Activated CD4-positive, alpha-beta T cell treated with anti-CD3 and anti-CD28 coated beads, Interleukin-2, amount 10 ng/mL, durations not matched to agents 7 days and 5 days (primary cell): ENCODE results near the gene NDFIP2. TPM values are rescaled to one million over a fixed set of nuclear protein-coding genes. Genes with fewer than 3 reads are reported as not detected.
"Not testable (repeated sequence)": the region's sequence is repeated elsewhere in the genome, so short reads cannot be mapped to it uniquely, and the experiment has no call there.

Experiments used
- CTCF ChIA-PET: fragments of 350-600 bp; sonication (Branson Sonifier 250); formaldehyde crosslinking; loops from one replicate; lab custom pipeline; 2021; ENCODE audit warnings: antibody characterized with exemption; lab: Charles Lee
- POLR2A ChIA-PET: fragments of 350-600 bp; sonication (Branson Sonifier 250); formaldehyde crosslinking; loops from one replicate; lab custom pipeline; 2021; ENCODE audit warnings: antibody characterized with exemption; lab: Charles Lee
- DNase-seq: peaks from one replicate; pipeline ENCODE4 v3.0.0-alpha.2; 2020
- H3K27ac Mint-ChIP-seq: one replicate; pipeline ENCODE4 v1.8.0; 2021; ENCODE audit warnings: mild to moderate bottlenecking, moderate library complexity, mixed read lengths
- H3K27me3 Mint-ChIP-seq: one replicate; pipeline ENCODE4 v1.8.0; 2021; ENCODE audit warnings: mixed read lengths
- H3K36me3 Mint-ChIP-seq: one replicate; pipeline ENCODE4 v1.8.0; 2021; ENCODE audit warnings: low read depth, mixed read lengths
- H3K4me1 Mint-ChIP-seq: one replicate; pipeline ENCODE4 v1.8.0; 2021; ENCODE audit warnings: mixed read lengths
- H3K4me3 Mint-ChIP-seq: one replicate; pipeline ENCODE4 v1.8.0; 2021; ENCODE audit warnings: mild to moderate bottlenecking, moderate library complexity, mixed read lengths
- H3K9me3 Mint-ChIP-seq: one replicate; pipeline ENCODE4 v1.8.0; 2021; ENCODE audit warnings: mixed read lengths
- total RNA-seq, 2 experiments: library from RNA; stranded (reverse); gene quantifications; one replicate each; pipeline ENCODE4 v1.2.3, GENCODE V29; 2021

The NDFIP2 gene
- total RNA-seq, 2 experiments from 2014 or later: 17.8 to 21.2 TPM

DNA sequence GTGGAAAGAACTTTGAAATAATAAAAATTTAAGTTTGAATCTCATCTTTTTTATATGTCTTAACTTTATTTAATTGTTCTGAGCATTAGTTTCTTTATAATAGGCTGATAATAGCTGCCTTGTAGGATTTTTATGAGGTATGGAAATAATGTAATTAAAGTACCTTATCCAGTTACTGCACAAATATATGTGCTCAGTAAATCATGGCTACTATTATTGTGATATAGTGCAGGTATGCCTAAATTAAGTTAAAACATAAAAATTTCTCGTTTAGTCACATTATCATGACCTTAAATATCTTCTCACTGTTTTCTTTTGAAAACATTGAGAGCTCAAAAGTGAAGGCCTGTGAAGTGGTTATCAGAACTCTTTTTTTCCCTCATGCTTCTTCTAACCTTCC lies 62.9 kb downstream of the NDFIP2 start:
- Mint-ChIP-seq H3K36me3 (no peaks in the 10 kb centered on the region), H3K27me3 (no peaks in the 10 kb centered on the region), H3K27ac (no peak overlapping the region), H3K4me1 (peaks cover 5% of the 10 kb centered on the region), H3K4me3 (no peak overlapping the region), H3K9me3 (no peaks in the 10 kb centered on the region)
- POLR2A ChIA-PET: no interaction called here
- CTCF ChIA-PET: interaction anchor here (1.0 to 2.6 kb wide), 5 partner anchors 16 to 120 kb away, joined by 3 to 23 read pairs (median 4); no protein-coding TSS in a partner anchor
- no peak for DNase-seq

DNA sequence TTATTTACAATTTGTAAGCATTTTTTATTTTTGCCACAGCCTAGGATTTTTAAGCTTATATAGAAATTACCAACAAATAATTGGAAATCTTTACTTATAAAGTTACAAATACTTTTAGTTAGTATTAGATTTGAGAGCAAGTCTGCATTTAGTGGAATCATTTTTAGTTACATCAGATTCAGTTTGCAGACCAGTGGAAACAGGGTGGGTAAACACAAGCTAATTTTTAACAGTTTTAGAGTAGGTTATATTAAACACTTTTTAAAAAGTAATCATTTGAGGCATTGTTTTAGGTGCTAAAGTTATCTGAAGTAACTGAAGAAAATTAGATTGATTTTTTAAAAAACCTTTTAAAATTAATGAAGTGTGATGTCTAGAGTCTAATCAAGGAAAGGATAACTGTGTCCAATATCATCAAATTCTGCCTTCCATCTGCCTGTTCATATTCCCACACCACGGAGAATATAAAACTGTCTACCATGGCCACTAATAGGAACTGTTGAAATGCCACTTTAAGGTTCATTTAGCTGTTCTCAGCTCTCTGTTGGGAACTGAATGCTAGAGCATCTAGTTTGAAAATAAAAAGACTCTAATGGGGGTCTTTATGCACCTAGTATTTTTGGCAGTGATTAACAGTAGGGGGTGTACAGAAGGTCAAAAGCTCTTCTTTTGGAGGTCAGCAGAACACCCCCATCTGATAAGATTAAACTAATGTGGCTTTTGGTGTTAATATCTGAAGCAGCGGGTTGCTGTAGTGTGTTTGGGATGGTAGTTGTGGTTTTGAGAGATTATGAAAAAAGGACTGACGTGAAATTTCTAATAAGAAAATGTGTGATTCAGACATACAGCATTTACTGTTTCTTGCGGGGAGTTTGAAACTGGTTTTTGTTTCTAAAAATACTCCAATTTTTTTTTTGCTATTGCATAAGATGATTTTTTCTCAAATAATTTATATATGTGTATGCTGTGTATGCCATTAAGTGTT lies 66.5 kb downstream of the NDFIP2 start:
- ChIA-PET POLR2A (no interaction called here), CTCF (interaction anchor here (0.6 kb wide), 1 partner anchor 1051 kb away, joined by 3 read pairs; no protein-coding TSS in a partner anchor)
- Mint-ChIP-seq H3K9me3 (no peaks in the 10 kb centered on the region), H3K27me3 (no peaks in the 10 kb centered on the region), H3K4me3 (no peak overlapping the region), H3K4me1 (peaks cover 3% of the 10 kb centered on the region), H3K27ac (no peak overlapping the region), H3K36me3 (no peaks in the 10 kb centered on the region)
- no peak for DNase-seq

DNA sequence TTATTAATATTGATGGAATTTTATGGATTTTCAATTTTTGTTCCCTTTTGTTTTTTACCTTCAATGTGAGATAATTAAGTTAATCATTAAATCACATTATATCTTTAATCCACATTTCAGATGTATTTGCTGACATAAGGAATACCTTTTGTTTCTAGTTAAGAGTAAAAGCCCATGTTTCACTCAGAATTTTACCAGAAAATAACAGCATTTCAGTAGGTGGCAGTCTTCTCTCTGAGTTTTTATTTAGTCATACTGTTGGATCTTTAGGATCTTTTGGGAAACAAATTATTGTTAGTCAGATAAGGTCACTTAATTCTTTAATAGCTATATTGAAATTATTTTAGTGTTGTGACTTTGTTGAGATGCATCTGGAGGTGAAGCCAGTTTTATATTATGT lies 67.9 kb downstream of the NDFIP2 start:
- Mint-ChIP-seq H3K9me3 (no peaks in the 10 kb centered on the region), H3K27ac (no peak overlapping the region), H3K4me3 (no peak overlapping the region), H3K27me3 (no peaks in the 10 kb centered on the region), H3K4me1 (peaks cover 3% of the 10 kb centered on the region), H3K36me3 (no peaks in the 10 kb centered on the region)
- CTCF ChIA-PET: interaction anchor here (1.2 kb wide), 1 partner anchor 124 kb away, joined by 3 read pairs; no protein-coding TSS in a partner anchor
- POLR2A ChIA-PET: no interaction called here
- no peak for DNase-seq

DNA sequence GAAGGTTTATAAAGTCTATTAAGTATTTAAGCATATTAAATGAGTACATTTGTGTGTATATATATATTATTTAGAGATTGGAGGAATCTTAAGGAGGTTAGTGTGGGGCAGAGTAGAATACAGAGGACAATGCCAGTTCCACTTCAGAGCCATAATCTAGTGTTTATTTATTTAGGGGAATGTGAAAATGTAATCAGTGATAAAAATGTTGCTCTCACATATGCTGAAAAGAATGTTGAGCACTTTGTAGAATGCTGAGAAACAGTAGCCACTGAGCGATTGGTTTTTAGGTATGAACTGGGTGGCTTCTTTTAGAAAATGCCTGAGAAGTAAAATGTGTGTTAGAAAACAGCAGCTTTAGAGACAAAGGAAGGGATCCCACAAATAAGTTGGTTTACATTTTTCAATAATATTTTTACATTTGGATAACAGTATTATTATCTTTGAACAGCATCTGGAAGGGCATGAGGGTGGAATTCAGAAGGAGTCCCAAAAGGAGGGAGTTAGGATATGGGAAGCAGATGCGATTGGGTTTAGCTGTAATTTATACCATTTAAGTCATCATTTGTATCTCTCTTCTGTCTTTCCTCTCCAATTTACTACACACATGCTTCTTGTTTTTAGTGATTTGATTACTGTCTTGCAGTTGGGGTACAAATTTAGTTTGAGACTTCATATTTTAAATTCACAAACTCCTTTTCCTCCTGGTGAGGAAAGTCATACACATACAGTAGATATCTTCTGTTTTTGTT lies 68.6 kb downstream of the NDFIP2 start:
- H3K36me3 Mint-ChIP-seq: no peaks in the 10 kb centered on the region
- H3K27me3 Mint-ChIP-seq: no peaks in the 10 kb centered on the region
- CTCF ChIA-PET: interaction anchor here (1.2 kb wide), 1 partner anchor 125 kb away, joined by 3 read pairs; no protein-coding TSS in a partner anchor

DNA sequence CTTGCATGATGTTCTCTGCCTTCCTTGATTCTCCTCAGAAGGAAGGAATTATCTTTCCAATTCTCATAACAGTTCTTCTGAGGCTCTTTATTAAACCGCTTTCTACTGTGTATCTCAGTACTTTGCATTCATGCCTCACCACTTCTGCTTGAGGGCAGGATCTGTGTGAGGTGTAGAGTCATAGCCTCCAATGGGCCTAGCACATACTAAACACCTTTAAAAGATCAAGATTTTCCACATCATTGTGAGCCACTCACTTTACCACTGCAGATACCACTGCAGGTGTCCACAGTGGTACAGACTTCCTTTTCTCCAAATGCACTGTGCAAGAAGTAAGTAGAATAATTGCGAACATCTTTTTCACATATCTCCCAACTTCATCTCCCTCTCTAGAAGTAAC lies 76.7 kb downstream of the NDFIP2 start:
- Mint-ChIP-seq H3K4me1 (no peaks in the 10 kb centered on the region), H3K27me3 (peaks cover 10% of the 10 kb centered on the region), H3K36me3 (peaks cover 13% of the 10 kb centered on the region), H3K9me3 (peaks cover 16% of the 10 kb centered on the region), H3K27ac (no peak overlapping the region), H3K4me3 (no peak overlapping the region)
- DNase-seq: no peak
- POLR2A ChIA-PET: no interaction called here
- CTCF ChIA-PET: no interaction called here

More for the DNA sequence above, 68.6 kb downstream of the NDFIP2 start:
- Mint-ChIP-seq H3K9me3 (no peaks in the 10 kb centered on the region), H3K27ac (no peak overlapping the region), H3K4me1 (peaks cover 3% of the 10 kb centered on the region), H3K4me3 (no peak overlapping the region)
- POLR2A ChIA-PET: no interaction called here
- DNase-seq: no peak

DNA sequence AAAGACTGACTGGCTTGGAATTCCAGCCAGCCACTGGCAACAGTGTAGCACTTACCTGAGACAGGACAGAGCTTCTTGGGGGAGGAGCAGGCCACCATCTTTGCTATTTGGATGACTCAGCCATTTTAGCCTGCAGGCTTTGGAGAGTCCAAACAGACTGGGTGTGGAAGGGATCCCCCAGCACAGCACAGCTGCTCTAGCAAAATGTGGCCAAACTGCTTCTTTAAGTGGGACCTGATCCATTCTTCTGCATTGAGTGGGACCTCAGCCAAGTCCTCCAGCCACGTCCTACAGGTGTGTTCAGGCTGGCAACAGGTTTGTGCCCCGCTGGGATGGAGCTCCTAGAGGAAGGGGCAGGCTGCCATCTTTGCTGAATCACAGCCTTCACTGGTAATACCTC lies 80.0 kb downstream of the NDFIP2 start:
- POLR2A ChIA-PET: no interaction called here

DNA sequence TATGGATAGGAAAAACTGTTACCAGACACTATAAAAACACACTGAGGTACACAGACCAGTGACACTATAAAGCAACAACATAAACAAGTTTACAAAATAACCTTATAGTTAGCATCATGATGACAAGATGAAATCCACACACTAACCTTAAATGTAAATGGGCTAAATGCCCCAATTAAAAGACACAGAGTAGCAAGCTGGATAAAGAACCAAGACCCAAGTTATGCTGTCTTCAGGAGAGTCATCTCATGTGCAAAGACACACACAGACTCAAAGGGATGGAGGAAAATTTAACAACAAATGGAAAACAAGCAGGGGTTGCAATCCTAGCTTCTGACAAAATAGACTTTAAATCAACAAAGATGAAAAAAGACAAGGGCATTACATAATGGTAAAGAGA lies 81.6 kb downstream of the NDFIP2 start:
- ChIA-PET CTCF (no interaction called here), POLR2A (no interaction called here)

More for the DNA sequence above, 80.0 kb downstream of the NDFIP2 start:
- Mint-ChIP-seq H3K27me3 (peaks cover 22% of the 10 kb centered on the region), H3K27ac (no peak overlapping the region), H3K36me3 (peaks cover 13% of the 10 kb centered on the region), H3K4me1 (no peaks in the 10 kb centered on the region), H3K4me3 (no peak overlapping the region), H3K9me3 (peaks cover 21% of the 10 kb centered on the region)
- CTCF ChIA-PET: interaction anchor here (1.5 kb wide), 1 partner anchor 16 kb away, joined by 3 read pairs; no protein-coding TSS in a partner anchor
- no peak for DNase-seq

DNA sequence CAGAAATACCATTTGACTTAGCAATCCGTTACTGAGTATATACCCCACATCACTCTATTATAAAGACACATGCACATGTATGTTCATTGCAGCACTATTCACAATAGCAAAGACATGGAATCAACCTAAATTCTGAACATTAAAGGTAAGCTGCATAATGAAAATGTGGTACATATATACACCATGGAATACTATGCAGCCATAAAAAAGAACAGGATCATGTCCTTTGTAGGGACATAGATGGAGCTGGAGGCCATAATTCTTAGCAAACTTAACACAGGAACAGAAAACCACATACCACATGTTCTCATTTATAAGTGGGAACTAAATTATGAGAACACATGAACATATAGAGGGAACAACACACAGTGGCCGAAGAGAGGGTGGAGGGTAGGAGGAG lies 85.2 kb downstream of the NDFIP2 start:
- Mint-ChIP-seq H3K9me3 (peaks cover 9% of the 10 kb centered on the region), H3K4me3 (no peak overlapping the region), H3K4me1 (no peaks in the 10 kb centered on the region), H3K27ac (no peak overlapping the region), H3K36me3 (no peaks in the 10 kb centered on the region), H3K27me3 (peaks cover 33% of the 10 kb centered on the region)
- CTCF ChIA-PET: no interaction called here
- DNase-seq: no peak
- POLR2A ChIA-PET: no interaction called here

More for the DNA sequence above, 81.6 kb downstream of the NDFIP2 start:
- Mint-ChIP-seq H3K4me3 (no peak overlapping the region), H3K36me3 (peaks cover 11% of the 10 kb centered on the region), H3K4me1 (no peaks in the 10 kb centered on the region), H3K9me3 (peaks cover 21% of the 10 kb centered on the region), H3K27ac (no peak overlapping the region), H3K27me3 (peaks cover 22% of the 10 kb centered on the region)
- no peak for DNase-seq

DNA sequence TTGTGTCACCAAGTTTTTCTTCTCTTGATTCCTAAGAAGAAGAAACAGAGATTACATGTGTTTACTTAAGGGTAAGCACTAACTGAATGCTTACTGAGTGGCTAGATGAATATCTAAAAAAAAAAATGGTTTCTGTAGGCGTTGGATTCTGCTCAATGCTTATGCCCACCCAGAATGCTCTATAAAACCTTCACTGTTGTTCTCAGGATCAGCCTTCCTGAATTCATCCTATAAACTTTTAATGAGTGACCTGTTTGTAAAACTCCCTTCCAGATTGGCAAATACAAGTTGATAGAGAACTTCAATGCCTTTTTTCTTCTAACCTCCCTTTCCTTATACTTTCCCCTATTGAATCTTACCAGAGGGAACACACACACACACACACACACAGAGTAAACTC lies 90.2 kb downstream of the NDFIP2 start:
- Mint-ChIP-seq H3K4me3 (no peak overlapping the region), H3K4me1 (no peaks in the 10 kb centered on the region), H3K36me3 (no peaks in the 10 kb centered on the region), H3K27ac (no peak overlapping the region), H3K9me3 (peaks cover 11% of the 10 kb centered on the region), H3K27me3 (peaks cover 13% of the 10 kb centered on the region)
- DNase-seq: no peak
- CTCF ChIA-PET: interaction anchor here (1.2 kb wide), 1 partner anchor 9 kb away, joined by 3 read pairs; no protein-coding TSS in a partner anchor
- POLR2A ChIA-PET: no interaction called here

DNA sequence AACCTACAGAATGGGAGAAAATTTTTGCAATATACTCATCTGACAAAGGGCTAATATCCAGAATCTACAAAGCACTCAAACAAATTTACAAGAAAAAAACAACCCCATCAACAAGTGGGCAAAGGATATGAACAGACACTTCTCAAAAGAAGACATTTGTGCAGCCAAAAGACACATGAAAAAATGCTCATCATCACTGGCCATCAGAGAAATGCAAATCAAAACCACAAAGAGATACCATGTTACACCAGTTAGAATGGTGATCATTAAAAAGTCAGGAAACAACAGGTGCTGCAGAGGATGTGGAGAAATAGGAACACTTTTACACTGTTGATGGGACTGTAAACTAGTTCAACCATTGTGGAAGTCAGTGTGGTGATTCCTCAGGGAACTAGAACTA lies 92.9 kb downstream of the NDFIP2 start:
- Mint-ChIP-seq H3K9me3 (peaks cover 11% of the 10 kb centered on the region), H3K27me3 (peaks cover 11% of the 10 kb centered on the region)
- POLR2A ChIA-PET, H3K27ac Mint-ChIP-seq, H3K4me3 Mint-ChIP-seq, H3K4me1 Mint-ChIP-seq, DNase-seq, H3K36me3 Mint-ChIP-seq, CTCF ChIA-PET: not testable (repeated sequence)

DNA sequence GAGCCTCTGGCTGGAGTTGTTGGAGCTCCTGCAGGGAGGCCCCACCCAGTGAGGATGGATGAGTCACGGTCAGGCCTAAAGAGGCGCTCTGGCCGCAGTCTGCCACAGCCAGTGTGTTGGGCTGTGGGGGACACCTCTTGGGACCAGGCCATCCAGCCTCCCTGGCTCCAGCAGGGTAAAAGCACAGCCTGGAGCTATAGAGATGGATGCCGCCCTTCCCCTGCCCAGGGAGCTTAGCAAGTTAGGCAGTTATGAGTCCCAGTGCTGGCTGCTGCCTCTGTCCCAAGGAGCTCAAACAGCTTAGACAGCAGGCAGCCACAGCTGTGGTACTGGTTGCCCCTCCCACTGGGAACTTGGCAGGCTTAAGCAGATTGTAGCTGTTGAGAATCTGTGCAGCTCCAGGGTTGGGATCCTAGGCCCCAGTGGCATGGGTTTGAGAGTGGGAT lies 100.9 kb downstream of the NDFIP2 start:
- no peak for DNase-seq
- Mint-ChIP-seq H3K9me3 (no peaks in the 10 kb centered on the region), H3K4me3 (no peak overlapping the region), H3K27ac (no peak overlapping the region), H3K27me3 (peaks cover 5% of the 10 kb centered on the region), H3K36me3 (no peaks in the 10 kb centered on the region), H3K4me1 (no peaks in the 10 kb centered on the region)
- POLR2A ChIA-PET: no interaction called here
- CTCF ChIA-PET: no interaction called here

DNA sequence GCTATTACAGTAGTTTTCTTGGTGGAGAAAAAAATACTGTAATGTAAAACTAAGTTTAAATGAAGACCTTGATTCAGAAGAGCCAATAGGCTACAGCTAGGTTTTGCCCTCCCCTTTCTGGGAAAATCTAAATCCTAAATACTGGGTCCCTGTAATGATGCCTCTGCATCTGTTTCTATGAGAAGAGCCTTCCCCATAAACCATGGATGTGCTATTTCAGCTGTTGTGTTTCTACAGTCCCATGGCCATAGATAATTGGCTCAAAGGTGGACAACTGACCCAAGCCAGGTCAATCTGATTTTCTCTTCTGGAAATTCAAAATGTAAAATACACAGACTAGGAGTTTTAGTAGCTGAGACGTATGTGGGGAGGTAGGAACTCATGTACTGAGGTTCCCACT lies 101.9 kb downstream of the NDFIP2 start:
- ChIA-PET POLR2A (no interaction called here), CTCF (interaction anchor here (1.5 kb wide), 1 partner anchor 11 kb away, joined by 3 read pairs; no protein-coding TSS in a partner anchor)
- no peaks in the 10 kb centered on the region for H3K4me1 Mint-ChIP-seq

More for the DNA sequence above, 101.9 kb downstream of the NDFIP2 start:
- DNase-seq: no peak
- no peaks in the 10 kb centered on the region for H3K9me3 Mint-ChIP-seq
- H3K27ac Mint-ChIP-seq: no peak overlapping the region
- no peaks in the 10 kb centered on the region for H3K36me3 Mint-ChIP-seq
- peaks cover 3% of the 10 kb centered on the region for H3K27me3 Mint-ChIP-seq
- no peak overlapping the region for H3K4me3 Mint-ChIP-seq
